GM18868 (cell line): Measurements from ENCODE around the gene SLC12A2.

Experiments used
- ATAC-seq: cut with Tn5 transposase; IDR thresholded peaks from one replicate; pipeline ENCODE4 v1.9.1; 2021; ENCODE audit warnings: mild to moderate bottlenecking, moderate library complexity; ENCODE audit not compliant: unreplicated experiment

SLC12A2 gene

GRCh38 chr5:128216860-128217531 lies 133.4 kb downstream of the SLC12A2 start:
- ATAC-seq: no peak

GRCh38 chr5:128220841-128221240 lies 137.3 kb downstream of the SLC12A2 start:
- no peak for ATAC-seq

DNA sequence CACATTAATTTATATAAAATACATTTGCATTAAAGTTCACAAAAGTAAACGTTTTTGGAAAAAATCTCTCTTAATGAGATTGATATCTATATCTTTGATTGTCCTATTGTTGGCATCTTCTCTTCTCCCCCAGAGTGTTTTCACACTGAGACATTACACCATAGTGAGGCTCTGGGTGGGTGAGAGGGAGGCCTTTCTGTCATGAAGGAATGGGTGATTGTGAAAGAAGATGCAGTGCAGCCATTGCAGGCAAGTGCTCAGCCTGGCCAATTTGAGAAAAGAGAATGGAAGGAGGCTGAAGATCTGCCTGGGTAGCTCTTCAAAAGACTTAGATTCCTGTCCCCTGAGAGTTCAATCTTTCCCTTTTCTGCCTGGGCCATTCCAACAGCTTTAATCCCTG lies 140.8 kb downstream of the SLC12A2 start:
- no peak for ATAC-seq

DNA sequence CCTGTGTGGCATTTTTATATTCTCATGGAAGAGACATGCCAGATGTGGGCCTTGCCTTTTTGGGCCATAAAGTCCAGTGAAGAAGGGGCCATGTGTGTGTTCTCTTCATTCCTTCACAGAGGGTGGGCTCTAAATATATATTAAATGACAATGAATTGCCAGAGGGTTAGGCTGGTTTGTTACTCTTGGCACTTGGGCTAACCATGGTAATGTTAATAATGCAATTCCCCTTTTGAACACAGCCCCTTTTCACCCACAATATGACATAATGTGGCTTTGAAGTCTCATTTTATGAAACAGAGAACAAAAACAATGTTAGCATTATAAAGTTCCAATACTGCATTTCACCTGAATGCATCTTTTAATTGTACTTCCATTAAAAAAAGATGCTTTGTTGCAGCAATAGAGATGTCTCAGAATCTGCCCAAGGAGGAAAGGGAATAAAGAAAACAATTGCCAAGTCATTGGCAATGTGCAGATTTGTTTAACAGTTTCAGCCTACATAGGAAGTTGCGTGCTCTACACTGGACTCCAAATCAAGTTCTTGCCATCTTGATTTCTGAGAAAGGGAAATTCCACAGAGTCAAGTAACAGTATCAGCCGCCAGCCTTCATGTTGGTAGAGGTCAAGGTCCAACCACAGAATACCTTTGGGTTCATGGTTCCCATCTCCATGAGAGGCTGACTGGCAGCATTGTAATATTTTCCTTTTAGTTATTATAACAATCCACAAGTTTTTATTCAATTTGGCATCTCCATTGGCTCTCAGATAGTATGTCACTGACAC lies 141.9 kb downstream of the SLC12A2 start:
- ATAC-seq: no peak

DNA sequence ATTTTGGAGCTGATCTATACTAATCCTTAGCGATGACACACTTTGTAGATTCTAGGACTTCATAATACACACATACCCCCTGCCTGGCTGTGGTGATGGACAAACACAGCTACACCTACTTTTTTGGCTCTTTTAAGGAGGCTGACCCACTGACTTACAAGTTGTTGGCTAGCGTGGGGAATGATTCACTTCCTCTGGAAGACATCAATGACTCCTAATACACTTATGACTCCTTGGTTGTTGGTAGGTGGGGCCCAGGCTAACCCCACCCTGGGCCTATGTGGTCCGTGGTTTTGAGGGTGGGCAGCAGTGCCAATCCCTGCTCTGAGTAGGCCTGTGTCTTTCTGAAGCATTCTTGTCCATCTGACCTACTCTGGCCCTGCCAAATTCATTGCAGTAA lies 144.4 kb downstream of the SLC12A2 start:
- ATAC-seq: no peak

GRCh38 chr5:128228521-128228920 lies 145.0 kb downstream of the SLC12A2 start:
- no peak for ATAC-seq

DNA sequence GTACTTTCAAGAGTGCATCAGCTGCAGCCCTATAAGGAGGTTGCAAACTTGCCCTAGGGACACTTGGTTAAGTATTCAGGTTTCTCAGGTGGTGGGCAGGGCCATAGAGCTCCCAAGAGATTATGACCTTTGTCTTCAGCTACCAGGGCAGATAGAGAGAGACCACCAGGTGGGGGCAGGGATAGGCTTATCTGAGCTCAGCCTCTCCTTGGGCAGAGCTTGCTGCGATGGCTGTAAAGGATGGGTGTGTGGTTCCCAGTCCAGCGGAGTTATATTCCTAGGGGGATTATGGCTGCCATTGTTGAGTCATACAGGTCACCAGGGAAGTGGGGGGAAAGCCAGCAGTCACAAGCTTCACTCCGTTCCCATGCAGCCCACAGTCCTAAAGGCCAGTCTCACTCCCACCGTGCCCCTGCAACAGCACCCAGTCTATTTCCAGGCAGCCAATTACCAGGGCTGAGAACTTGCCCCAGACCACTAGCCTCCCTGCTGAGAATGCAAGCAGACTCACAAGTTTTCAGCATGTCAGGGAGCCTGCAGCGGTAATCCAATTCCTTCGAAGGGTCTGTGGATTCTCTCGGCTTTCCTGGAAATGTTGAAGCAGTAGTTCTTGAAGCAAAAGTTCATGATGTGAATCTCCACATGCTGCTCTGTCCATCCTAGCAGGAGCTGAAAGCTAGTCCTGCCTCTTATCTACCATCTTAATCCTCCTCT lies 151.5 kb downstream of the SLC12A2 start:
- no peak for ATAC-seq

GRCh38 chr5:128236334-128236733 lies 152.8 kb downstream of the SLC12A2 start:
- no peak for ATAC-seq

- ATAC-seq: no peak
Observed at GRCh38 chr5:128237000-128237399, 153.4 kb downstream of the SLC12A2 start.

DNA sequence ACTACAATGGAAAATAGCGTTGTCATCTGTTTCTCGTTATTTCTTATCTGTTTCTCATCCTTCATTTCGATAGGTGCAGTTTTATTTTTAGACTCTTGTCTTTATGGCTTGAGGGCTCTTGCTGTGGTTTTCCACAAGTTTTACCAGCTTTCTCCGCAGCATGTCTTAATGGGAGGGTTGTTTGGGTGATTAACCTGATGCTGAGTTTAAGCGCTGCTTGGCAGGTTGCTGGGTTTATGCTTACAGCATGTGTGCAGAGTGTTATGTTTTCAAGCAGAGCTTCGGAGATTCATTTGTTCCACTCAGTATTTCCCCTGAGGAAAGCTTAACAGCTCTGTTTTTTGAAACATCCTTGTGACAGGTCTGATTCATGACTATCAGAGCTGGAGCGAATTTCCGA lies 154.0 kb downstream of the SLC12A2 start:
- no peak for ATAC-seq
